PC-3 (cell line): ENCODE results near the gene SRSF12. TPM values are rescaled to one million over a fixed set of nuclear protein-coding genes. Genes with fewer than 3 reads are reported as not detected.

Experiments
- ATAC-seq: fragments of 200-7000 bp; cut with Tn5 transposase; 2 replicates; pipeline ENCODE4 v1.9.1; 2020; ENCODE audit warnings: mild to moderate bottlenecking, moderate library complexity
- BruUV-seq: library from RNA; stranded (reverse); fragments of 400-500 nt; replicated peaks from 2 replicates; lab custom pipeline; 2021; lab: Mats Ljungman, UMichigan
- CTCF ChIA-PET: fragments of 300-600 bp; sonication (Branson Sonifier 250); formaldehyde crosslinking; loops from one replicate; lab custom pipeline; 2022; ENCODE audit warnings: antibody characterized with exemption; lab: Charles Lee
- POLR2A ChIA-PET: fragments of 300-600 bp; sonication (Branson Sonifier 250); formaldehyde crosslinking; loops from one replicate; lab custom pipeline; 2022; ENCODE audit warnings: antibody characterized with exemption; ENCODE audit not compliant: unreplicated experiment; lab: Charles Lee
- DNase-seq: peaks from one replicate; pipeline ENCODE4 v3.0.0-alpha.2; 2015
- H2AFZ ChIP-seq: fragments of 300-600 bp; sonication (generic); 2 replicates; pipeline ENCODE4 v1.6.0; 2016; ENCODE audit warnings: antibody characterized with exemption, low read length
- H3F3A ChIP-seq: fragments of 300-600 bp; sonication (generic); one replicate; pipeline ENCODE4 v1.6.0; 2017; ENCODE audit warnings: antibody characterized with exemption, low read length, control low read depth, mild to moderate bottlenecking; ENCODE audit not compliant: unreplicated experiment
- H3K27ac ChIP-seq: fragments of 300-600 bp; sonication (generic); 2 replicates; pipeline ENCODE4 v1.5.1; 2016; ENCODE audit warnings: mild to moderate bottlenecking, low read length
- H3K27me3 ChIP-seq: fragments of 300-600 bp; sonication (generic); 2 replicates; pipeline ENCODE4 v1.6.1; 2016; ENCODE audit warnings: low read length, mixed read lengths
- H3K36me3 ChIP-seq: fragments of 300-600 bp; sonication (generic); 2 replicates; pipeline ENCODE4 v1.6.1; 2016; ENCODE audit warnings: low read depth, mixed run types, low read length, mixed read lengths
- H3K4me1 ChIP-seq: fragments of 300-600 bp; sonication (generic); 2 replicates; pipeline ENCODE4 v1.5.1; 2016; ENCODE audit warnings: low read length; ENCODE audit not compliant: insufficient read depth
- H3K4me2 ChIP-seq: fragments of 300-600 bp; sonication (generic); 2 replicates; pipeline ENCODE4 v1.6.0; 2016; ENCODE audit warnings: low read length
- H3K4me3 ChIP-seq: fragments of 300-600 bp; sonication (generic); 2 replicates; pipeline ENCODE4 v1.5.1; 2016; ENCODE audit warnings: mild to moderate bottlenecking, low read length, mixed read lengths
- H3K79me2 ChIP-seq: fragments of 300-600 bp; sonication (generic); 2 replicates; pipeline ENCODE4 v1.6.1; 2017; ENCODE audit warnings: low read length, mixed read lengths
- H3K9ac ChIP-seq: fragments of 300-600 bp; sonication (generic); 2 replicates; pipeline ENCODE4 v1.6.0; 2016; ENCODE audit warnings: mild to moderate bottlenecking, low read length
- H3K9me2 ChIP-seq: fragments of 300-600 bp; sonication (generic); replicated peaks from 2 replicates; pipeline ENCODE4 v1.6.1; 2016; ENCODE audit warnings: mixed run types, low read length, mixed read lengths
- H3K9me3 ChIP-seq: fragments of 300-600 bp; sonication (generic); 2 replicates; pipeline ENCODE4 v1.6.1; 2016; ENCODE audit warnings: low read length, mixed read lengths
- H4K20me1 ChIP-seq: fragments of 300-600 bp; sonication (generic); 2 replicates; pipeline ENCODE4 v1.6.1; 2016; ENCODE audit warnings: low read length, mixed read lengths
- EZH2 ChIP-seq: fragments of 300-600 bp; sonication (generic); IDR thresholded peaks from one replicate; pipeline ENCODE4 v1.6.1; 2017; ENCODE audit warnings: antibody characterized with exemption, mild to moderate bottlenecking, low read length; ENCODE audit not compliant: unreplicated experiment
- EZH2phosphoT487 ChIP-seq: fragments of 300-600 bp; sonication (generic); IDR thresholded peaks from 2 replicates; pipeline ENCODE4 v1.6.1; 2018; ENCODE audit warnings: mild to moderate bottlenecking, antibody characterized with exemption, low read length, borderline replicate concordance
- intact Hi-C: fragments of 100-400 bp; cut with micrococcal nuclease; formaldehyde crosslinking; loops from 2 replicates; pipeline ENCODE4 v1.9.0; 2023
- total RNA-seq: library from RNA; depleted of rRNA; stranded (reverse); fragments of >200 nt; gene quantifications from 2 replicates; pipeline ENCODE4 v1.2.3, GENCODE V29; 2014
- TF ChIP-seq, protein P1 (sequence below): fragments of 300-600 bp; sonication (generic); conservative IDR thresholded peaks from 2 replicates; pipeline ENCODE4 v1.5.1; 2017; ENCODE audit warnings: antibody characterized with exemption, low read depth, mild to moderate bottlenecking, low read length

Gene SRSF12
- total RNA-seq, 1 experiment from 2014 or later, result not detected

DNA sequence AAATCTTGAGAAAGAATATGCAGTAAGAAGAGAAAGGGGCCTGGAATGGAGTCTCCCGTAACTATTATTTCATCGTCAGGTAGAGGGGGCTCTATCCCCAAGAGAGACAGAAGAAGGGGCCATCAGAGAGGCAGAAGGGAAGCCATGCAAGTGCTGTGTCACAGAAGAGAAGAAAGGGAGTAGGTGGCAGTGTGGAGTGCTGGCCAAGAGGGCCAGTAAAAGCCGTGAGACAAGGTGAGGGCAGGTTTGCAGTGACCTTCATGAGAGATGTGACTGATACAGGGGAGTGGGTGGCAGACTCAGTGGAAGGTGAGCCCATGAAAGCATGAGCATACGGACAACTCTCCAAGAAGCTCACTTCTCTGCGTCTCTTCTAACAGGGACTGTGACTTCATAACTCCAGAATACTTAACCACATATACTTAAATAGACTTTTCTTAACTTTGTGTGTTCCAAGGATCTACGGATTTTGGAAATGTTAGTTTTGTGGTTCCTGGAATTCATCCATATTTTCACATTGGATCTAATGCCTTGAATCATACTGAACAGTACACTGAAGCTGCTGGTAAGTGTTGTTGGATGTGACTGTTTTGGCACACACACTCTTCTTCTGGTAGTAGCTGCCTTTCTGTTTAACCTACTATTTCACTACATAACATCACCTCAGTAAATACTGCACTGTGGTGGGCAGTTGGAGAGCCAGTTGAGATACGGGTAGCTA lies 43.6 kb upstream of the SRSF12 start:
- Histone ChIP-seq H3F3A (no peaks in the 10 kb centered on the region), H3K4me3 (no peak overlapping the region), H3K27me3 (no peaks in the 10 kb centered on the region), H3K9me3 (no peaks in the 10 kb centered on the region), H2AFZ (no peak overlapping the region), H4K20me1 (no peaks in the 10 kb centered on the region), H3K9ac (no peak overlapping the region), H3K79me2 (no peaks in the 10 kb centered on the region), H3K27ac (no peak overlapping the region), H3K4me2 (no peak overlapping the region), H3K36me3 (no peaks in the 10 kb centered on the region; the same call in 1 of the 2 replicates), H3K9me2 (no peaks in the 10 kb centered on the region), H3K4me1 (no peaks in the 10 kb centered on the region)
- no peak for DNase-seq
- ChIA-PET POLR2A (no interaction called here), CTCF (no interaction called here)
- no peak for ATAC-seq
- intact Hi-C loops, result no loop called here
- BruUV-seq, result no TSS peak
- no peak for TF ChIP-seq EZH2
- TF ChIP-seq, protein P1, sequence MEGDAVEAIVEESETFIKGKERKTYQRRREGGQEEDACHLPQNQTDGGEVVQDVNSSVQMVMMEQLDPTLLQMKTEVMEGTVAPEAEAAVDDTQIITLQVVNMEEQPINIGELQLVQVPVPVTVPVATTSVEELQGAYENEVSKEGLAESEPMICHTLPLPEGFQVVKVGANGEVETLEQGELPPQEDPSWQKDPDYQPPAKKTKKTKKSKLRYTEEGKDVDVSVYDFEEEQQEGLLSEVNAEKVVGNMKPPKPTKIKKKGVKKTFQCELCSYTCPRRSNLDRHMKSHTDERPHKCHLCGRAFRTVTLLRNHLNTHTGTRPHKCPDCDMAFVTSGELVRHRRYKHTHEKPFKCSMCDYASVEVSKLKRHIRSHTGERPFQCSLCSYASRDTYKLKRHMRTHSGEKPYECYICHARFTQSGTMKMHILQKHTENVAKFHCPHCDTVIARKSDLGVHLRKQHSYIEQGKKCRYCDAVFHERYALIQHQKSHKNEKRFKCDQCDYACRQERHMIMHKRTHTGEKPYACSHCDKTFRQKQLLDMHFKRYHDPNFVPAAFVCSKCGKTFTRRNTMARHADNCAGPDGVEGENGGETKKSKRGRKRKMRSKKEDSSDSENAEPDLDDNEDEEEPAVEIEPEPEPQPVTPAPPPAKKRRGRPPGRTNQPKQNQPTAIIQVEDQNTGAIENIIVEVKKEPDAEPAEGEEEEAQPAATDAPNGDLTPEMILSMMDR, result no peak

DNA sequence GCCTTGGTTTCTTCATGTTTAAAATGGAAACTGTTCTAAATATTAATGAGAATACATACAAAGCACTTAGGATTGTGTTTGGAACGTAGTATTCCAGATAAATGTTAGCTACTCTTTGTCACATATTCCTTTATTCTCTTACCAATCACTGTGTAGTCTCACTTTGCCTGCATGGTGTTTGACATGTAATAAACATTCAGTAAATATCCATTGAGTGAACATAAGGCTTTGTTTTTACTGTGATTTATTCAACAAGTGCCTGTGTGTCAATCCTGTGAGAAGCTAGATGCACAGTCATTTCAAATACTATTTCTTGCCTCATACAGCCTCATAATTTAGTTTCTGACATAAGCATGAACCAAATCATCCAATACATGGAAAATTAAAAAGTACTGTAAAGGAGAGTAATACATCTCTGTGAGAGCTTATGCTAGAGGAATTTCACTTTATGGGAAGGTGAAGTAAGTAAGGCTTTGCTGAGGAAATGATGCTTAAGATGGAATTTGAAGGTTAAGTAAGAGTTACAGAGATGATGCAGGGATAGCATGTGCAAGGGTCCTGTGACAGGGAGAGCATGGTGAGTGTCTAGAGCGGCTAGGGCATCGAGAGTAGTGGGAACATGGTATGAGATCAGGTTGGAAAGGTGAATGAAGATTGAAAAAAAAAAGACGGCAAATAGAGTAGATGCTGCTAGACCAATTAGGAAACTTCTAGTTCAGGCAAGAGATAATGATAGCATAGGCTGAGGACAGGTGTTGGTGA lies 42.6 kb upstream of the SRSF12 start:
- ATAC-seq (no peak), DNase-seq (no peak)
- no TSS peak for BruUV-seq
- H3K4me2 ChIP-seq, result no peak overlapping the region
- H3K27ac ChIP-seq, result no peak overlapping the region
- no peaks in the 10 kb centered on the region for H3K9me2 ChIP-seq
- intact Hi-C loops, result no loop called here
- no peaks in the 10 kb centered on the region for H3K4me1 ChIP-seq
- H3K79me2 ChIP-seq, result no peaks in the 10 kb centered on the region
- H3K9me3 ChIP-seq, result no peaks in the 10 kb centered on the region
- no peak overlapping the region for H3K9ac ChIP-seq
- TF ChIP-seq EZH2phosphoT487, result no peak
- no peak for TF ChIP-seq EZH2
- TF ChIP-seq, protein P1, result no peak
- ChIA-PET CTCF (no interaction called here), POLR2A (no interaction called here)
- H3F3A ChIP-seq, result no peaks in the 10 kb centered on the region
- H3K4me3 ChIP-seq, result no peak overlapping the region
- H3K36me3 ChIP-seq, result no peaks in the 10 kb centered on the region; the same call in 1 of the 2 replicates
- H3K27me3 ChIP-seq, result no peaks in the 10 kb centered on the region
- H4K20me1 ChIP-seq, result no peaks in the 10 kb centered on the region
- no peak overlapping the region for H2AFZ ChIP-seq

DNA sequence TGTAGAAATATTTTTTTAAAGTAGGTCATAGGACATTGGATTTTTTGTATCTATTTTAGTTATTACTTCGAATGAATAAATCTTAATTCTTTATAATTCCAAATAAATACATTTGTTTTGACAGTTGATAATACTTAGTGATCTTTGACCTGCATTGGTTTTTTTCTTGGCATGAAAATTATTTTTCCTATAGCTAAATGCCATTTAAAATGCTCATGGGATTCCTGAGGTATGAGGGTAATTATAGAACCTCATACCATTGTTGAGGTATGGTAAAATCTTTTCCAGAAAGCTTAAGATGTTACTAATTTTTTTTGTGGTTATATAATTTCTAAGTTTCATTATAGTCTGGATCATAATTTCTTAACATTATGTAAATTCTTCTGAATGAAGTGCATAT lies 36.3 kb upstream of the SRSF12 start:
- Histone ChIP-seq H3K79me2 (peaks cover 11% of the 10 kb centered on the region), H3K36me3 (no peaks in the 10 kb centered on the region), H3K4me3 (no peak overlapping the region), H3K4me1 (no peaks in the 10 kb centered on the region), H3K9ac (no peak overlapping the region), H3K9me3 (no peaks in the 10 kb centered on the region), H2AFZ (no peak overlapping the region), H3K27me3 (no peaks in the 10 kb centered on the region), H3K9me2 (no peaks in the 10 kb centered on the region), H3K27ac (no peak overlapping the region), H4K20me1 (no peaks in the 10 kb centered on the region), H3F3A (no peaks in the 10 kb centered on the region), H3K4me2 (no peak overlapping the region)
- DNase-seq (peak; percentile 9), ATAC-seq (no peak)
- ChIA-PET CTCF (no interaction called here), POLR2A (no interaction called here)
- intact Hi-C loops, result no loop called here
- BruUV-seq, result no TSS peak
- no peak for TF ChIP-seq EZH2
- TF ChIP-seq, protein P1, result no peak
- TF ChIP-seq EZH2phosphoT487, result no peak
